Stimulated activated CD4-positive, alpha-beta T cell treated with anti-CD3 and anti-CD28 coated beads, TNF-alpha, amount 100 ng/mL, for 4 hours (primary cell): ENCODE data around the gene PTTG1IP2.

Experiments
- DNase-seq, 3 experiments: peaks; one replicate each; pipeline ENCODE4 v3.0.0-alpha.2; 2020; ENCODE audit warnings: low read depth in 3 of 3

PTTG1IP2 gene

DNA sequence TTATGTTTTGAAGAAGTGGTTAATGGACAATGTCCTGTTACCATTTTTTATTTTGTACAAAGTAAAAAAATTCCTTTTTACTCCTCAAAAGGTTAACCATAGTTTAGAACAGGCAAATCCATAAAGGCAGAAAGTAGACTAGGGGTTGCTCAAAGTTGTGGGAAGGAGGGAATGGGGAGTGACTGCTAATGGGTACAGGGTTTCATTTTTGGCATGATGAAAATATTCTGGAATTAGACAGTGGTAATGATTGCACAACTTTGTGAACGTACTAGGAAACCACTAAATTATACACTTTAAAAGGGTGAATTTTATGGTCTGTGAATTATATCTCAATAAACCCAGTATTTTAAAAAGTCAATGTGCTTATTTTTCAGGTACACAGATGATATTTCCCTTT, 91.3 kb downstream of the PTTG1IP2 start:
- no peak for DNase-seq
